GM19324 (cell line): Measurements from ENCODE around the gene STK24.
A peak's percentile ranks its signal among the peaks of the same experiment; 100 is the strongest.

ENCODE experiments used
- ATAC-seq: cut with Tn5 transposase; IDR thresholded peaks from one replicate; pipeline ENCODE4 v1.9.1; 2021; ENCODE audit warnings: mild to moderate bottlenecking, moderate library complexity; ENCODE audit not compliant: unreplicated experiment, low FRiP score

The STK24 gene

DNA sequence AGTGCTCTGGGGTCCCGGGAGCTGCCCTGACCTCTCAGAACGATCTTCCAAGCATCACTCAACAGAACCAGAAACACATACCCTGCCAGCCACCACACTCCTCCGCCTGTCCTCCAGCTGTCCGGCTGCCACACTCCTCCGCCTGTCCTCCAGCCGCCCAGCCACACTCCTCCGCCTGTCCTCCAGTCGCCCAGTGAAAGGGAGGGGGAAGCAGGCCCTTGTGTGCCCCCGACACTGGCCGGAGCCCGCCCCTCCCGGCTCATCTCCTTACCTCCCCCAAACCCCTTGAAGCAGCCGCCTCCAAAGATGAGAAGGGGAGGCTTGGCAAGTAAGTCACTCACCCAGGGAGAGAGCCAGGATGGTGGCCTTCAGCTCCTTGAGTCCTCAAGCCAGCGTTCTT is 40.2 kb downstream of the STK24 start:
- no peak for ATAC-seq

DNA sequence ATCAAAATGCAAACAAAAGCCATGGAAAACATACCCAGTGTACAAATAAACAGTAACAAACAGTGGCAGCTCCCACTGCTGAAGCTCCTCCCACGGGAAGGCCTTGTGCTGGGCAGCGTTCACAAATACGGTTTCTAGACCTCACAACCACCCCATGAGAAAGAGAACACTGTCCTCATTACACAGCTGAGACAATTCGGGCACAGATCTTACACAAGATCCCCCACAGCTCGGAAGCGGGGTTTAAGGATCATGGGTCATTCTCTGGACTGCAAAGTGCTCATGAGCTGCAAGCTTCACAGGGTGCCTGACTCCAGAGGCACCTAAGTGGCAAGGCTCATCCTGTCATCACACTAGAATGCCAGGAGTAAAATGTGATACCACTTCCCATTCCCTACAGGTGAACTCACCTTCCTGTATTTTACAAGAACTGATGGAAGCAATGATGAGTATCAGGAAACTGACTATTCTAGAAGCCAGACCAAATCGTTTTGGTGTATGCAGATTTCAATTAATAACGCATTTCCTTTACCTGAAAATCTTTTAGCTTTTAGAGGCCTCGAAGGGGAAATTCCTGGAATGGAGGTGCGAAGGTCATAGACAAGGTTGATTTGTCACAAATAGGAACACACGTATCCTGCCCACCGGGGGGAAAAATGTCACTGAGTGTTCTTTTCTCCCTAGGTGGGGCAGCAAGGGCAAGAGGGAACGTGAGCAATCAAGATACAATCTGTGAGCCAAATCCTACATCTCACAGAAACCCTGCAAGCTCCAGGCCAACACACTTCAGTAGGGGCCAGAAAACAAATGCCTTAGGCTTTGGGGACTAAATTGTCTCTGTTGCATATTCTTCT is 41.2 kb downstream of the STK24 start:
- no peak for ATAC-seq

DNA sequence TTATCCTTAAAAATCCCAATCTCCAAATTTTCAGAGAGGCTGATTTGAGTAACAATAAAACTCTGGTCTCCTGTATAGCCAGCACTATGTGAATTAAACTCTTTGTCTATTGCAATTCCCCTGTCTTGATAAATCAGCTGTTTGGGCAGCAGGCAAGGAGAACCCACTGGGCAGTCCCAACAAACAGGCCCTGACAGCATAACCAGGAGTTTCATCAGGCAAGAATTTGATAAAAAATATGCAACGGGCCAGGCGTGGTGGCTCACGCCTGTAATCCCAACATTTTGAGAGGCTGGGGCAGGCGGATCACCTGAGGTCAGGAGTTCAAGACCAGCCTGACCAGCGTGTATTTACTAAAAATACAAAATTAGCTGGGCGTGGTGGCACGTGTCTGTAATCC is 42.1 kb downstream of the STK24 start:
- no peak for ATAC-seq

- no peak for ATAC-seq
Observed at GRCh38 chr13:98533912-98534311, 43.0 kb downstream of the STK24 start.

DNA sequence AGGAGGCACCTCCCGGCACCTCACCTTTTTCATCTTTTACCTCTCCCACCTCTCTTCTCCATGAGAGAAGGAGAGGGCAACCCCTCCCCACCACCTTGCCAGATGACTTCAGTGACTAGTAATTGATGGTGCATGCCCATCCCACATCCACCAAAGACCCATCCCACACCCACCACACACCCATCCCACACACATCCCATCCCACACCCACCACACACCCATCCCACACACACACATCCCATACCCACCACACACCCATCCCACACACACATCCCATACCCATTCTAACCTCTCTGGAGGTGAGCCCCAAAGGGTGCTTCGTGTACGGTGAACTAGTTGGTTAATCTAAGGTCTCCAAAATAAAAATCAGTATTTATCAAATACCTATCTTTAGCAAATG is 44.7 kb downstream of the STK24 start:
- ATAC-seq: no peak

GRCh38 chr13:98530217-98530616 is 46.7 kb downstream of the STK24 start:
- ATAC-seq: no peak

- no peak for ATAC-seq
Observed at GRCh38 chr13:98529171-98529570, 47.7 kb downstream of the STK24 start.

DNA sequence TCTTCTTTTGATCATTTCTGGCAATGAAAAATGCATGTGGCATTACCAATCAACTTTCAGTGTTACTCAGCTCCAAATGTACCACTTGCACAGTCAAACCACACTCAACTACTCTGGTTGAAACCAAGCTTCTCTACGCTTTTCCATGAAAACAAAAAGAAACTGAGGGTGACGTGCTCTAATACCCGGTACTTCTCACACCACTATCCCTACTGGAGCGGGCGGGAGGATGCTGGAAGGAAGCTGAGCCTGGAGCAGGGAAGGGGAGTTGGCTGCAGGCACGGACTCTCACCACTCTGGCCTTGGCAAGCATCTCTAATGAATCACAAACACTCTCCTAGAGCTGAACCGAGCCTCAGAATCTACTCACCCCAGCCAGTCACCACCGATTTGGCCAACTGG is 48.2 kb downstream of the STK24 start:
- no peak for ATAC-seq

DNA sequence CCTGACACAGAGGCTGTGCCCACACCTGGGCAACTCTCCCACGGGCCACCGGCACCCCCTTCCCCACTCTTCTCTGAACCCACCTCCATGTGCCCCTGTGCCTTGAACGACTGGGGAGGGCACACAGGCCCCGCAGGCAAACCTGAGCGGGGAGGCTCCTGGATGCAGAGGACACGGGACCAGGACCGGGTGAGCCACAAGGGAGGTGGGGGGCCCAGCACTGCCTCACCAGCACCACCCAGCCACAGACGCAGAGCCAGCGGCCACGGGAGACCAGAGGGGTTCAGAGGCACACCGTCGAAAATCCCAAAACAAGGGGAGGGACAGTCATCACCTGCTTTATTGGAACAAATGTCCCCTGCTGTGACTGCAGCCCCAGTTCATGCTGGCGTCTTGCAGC is 49.4 kb downstream of the STK24 start:
- no peak for ATAC-seq

DNA sequence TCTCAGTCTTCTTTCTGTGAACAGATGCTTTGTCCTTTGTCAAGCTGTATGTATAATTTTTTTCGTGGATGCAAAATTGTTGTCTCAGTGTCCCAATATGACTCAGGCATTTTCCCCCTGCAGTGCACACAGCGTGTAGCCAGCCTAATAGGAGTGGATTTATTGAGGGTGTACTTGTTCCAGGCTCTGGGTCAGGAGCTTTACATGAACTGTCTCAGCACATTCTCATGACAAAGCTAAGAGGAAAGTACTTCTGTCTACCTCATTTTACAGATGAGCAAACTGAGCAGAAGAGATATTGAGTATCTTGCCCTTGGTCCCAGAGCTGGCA is 50.8 kb downstream of the STK24 start:
- no peak for ATAC-seq

DNA sequence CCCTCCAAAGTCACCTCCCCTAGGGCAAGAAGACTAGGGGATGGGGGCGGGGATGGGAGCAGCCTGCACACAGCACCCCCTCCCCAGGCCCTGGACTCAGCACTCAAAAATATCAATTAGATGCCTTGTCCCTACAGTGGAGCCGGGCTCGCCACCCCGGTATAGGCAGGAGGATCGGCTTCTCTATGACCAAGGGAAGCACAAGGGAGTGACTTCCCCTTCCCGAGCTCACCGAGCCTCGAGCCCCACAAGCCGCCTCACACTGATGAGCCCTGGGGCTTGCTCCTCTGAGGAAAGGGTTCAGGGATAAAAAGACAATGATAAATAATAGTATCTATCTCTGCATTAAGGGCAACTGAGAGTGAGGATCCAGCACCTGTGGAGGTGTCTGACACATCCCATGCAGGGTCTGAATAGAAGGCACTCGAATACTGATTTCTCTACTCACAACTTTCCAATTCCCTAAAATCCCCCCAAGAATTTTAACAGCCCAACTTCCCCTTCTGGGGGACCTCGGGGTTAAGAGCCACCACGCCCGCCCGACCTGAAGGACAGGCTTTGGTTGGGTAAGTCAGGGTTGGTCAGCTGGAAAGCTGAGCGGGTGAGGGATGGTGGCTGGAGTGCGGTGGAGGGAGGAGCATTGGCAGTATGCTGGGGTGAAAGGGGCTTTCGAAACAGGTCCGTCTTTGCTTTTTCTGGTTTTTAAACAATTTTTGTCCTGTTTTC is 51.3 kb downstream of the STK24 start:
- no peak for ATAC-seq

DNA sequence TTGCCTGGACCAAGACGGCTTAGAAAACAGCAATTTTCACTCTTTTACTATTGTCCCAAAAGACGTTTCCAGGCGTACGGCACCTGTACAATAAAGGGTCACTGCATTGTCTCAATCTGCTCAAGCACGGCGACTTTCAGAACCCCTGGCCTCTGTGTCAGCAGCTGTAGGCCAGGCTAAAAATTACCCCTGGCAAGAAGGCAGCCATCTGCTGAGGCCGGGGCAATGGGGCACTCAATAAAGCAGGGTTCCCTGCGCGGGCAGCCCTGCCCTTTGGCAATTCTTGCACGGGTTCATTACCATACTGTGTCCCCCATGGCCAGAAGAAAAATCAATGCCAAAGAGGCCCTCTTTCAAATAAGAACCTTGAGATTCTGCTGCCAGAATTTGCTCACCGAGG is 52.1 kb downstream of the STK24 start:
- ATAC-seq: no peak

GRCh38 chr13:98524391-98524790 is 52.5 kb downstream of the STK24 start:
- no peak for ATAC-seq

GRCh38 chr13:98523455-98524102 is 53.3 kb downstream of the STK24 start:
- ATAC-seq: no peak

GRCh38 chr13:98522371-98522770 is 54.5 kb downstream of the STK24 start:
- ATAC-seq: no peak

GRCh38 chr13:98521461-98522247 is 55.3 kb downstream of the STK24 start:
- ATAC-seq: no peak

GRCh38 chr13:98520674-98521449 is 56.0 kb downstream of the STK24 start:
- ATAC-seq: no peak

DNA sequence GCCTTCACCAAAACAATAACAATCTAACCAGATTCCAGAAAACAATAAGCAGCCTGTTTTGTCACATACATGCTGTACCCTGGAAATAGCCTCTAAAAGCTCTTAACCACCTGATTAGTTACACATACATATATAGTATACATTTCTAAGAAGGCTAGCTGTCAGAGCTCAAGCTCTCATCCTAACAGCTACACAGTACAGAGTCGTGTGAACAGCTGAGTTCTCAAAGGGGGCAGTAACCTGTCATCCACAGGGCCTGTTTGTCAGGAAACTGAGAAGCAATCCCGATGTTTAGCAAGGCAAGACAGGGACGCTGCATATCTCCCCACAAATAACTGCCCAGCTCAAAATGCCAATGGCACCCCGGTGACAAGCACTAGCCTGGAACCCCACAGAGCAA is 56.9 kb downstream of the STK24 start:
- no peak for ATAC-seq

DNA sequence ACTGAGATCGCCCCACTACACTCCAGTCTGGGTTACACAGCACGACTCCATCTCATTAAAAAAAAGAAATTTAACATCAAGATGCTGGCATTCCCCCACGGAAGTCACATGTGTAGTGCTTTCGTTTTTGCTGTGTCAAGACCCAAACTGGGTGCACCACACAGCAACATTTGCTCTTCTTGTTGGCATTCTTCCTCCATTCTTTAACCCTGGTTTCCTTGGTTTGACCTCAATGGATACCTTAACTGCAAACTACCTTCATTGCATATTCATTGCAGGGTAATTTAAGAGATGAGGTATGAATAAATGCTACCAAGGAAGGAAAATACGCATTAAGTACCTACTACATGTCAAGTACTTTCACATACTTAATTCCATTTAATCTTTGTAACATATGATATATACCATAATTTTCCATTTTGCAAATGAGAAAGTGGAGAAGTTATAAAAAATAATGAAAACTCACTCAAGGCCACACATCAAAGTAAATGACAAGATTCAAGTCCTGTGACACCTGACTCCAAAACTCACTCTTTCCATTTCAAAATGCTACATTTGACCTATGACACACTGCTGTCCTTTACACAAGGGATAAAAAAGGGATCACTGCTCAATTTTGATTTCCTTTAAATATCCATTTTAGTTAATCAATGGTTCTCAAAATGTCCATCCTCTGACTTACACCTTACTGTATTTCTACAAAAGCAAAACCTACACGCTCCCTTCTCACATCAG is 59.2 kb downstream of the STK24 start:
- ATAC-seq: peak; percentile 39
